GM23338 (cell line): ENCODE results near the gene SHISAL1.

Source experiments
- CREB1 ChIP-seq: fragments of 250-450 bp; sonication (Bioruptor Pico); IDR thresholded peaks from 2 replicates; pipeline ENCODE4 v1.5.0; 2020; ENCODE audit warnings: low read depth, mild to moderate bottlenecking, moderate library complexity
- EZH2 ChIP-seq: fragments of 200-600 bp; sonication (generic); IDR thresholded peaks from one replicate; pipeline ENCODE4 v1.8.0; 2017; ENCODE audit warnings: antibody characterized with exemption, mild to moderate bottlenecking, low read depth; ENCODE audit not compliant: unreplicated experiment
- EZH2phosphoT487 ChIP-seq: fragments of 200-600 bp; sonication (generic); IDR thresholded peaks from one replicate; pipeline ENCODE4 v1.8.1; 2018; ENCODE audit warnings: antibody characterized with exemption; ENCODE audit not compliant: unreplicated experiment
- JUNB ChIP-seq: IDR thresholded peaks from one replicate; pipeline ENCODE4 v1.6.1; 2016; ENCODE audit warnings: antibody characterized with exemption; ENCODE audit not compliant: unreplicated experiment
- NANOG ChIP-seq: IDR thresholded peaks from 2 replicates; pipeline ENCODE4 v1.6.1; 2016; ENCODE audit warnings: antibody characterized with exemption, borderline replicate concordance
- POLR2AphosphoS5 ChIP-seq: IDR thresholded peaks from 2 replicates; pipeline ENCODE4 v1.6.1; 2016; ENCODE audit warnings: antibody characterized with exemption, low read depth
- STAT1 ChIP-seq: IDR thresholded peaks from one replicate; pipeline ENCODE4 v1.6.1; 2016; ENCODE audit warnings: antibody characterized with exemption; ENCODE audit not compliant: unreplicated experiment
- ZNF114 ChIP-seq: fragments of 250-450 bp; sonication (Bioruptor Pico); IDR thresholded peaks from 2 replicates; pipeline ENCODE4 v1.5.0; 2020; ENCODE audit warnings: mild to moderate bottlenecking, moderate library complexity
- ZNF331 ChIP-seq: fragments of 250-450 bp; sonication (Bioruptor Pico); IDR thresholded peaks from 2 replicates; pipeline ENCODE4 v1.5.0; 2020; ENCODE audit warnings: low read depth, mild to moderate bottlenecking, moderate library complexity
- TF ChIP-seq, protein P1 (sequence below): IDR thresholded peaks from one replicate; pipeline ENCODE4 v1.6.1; 2018; ENCODE audit warnings: antibody characterized with exemption; ENCODE audit not compliant: unreplicated experiment
- TF ChIP-seq, protein P2 (sequence below), 2 experiments: fragments of 200-600 bp in 1 of 2; sonication (generic) in 1 of 2; conservative IDR thresholded peaks; 2 replicates each; pipeline versions ENCODE4 v1.5.1 to v1.6.1; 2016 to 2017; ENCODE audit warnings: antibody characterized with exemption in 2 of 2, low read depth in 2 of 2, mild to moderate bottlenecking in 2 of 2, moderate library complexity in 1 of 2
- TF ChIP-seq, protein P3 (sequence below): fragments of 250-450 bp; sonication (Bioruptor Pico); IDR thresholded peaks from 2 replicates; pipeline ENCODE4 v1.5.0; 2020; ENCODE audit warnings: mild to moderate bottlenecking, moderate library complexity
- TF ChIP-seq, protein P4 (sequence below): IDR thresholded peaks from 2 replicates; pipeline ENCODE4 v1.6.1; 2016; ENCODE audit warnings: antibody characterized with exemption

DNA sequence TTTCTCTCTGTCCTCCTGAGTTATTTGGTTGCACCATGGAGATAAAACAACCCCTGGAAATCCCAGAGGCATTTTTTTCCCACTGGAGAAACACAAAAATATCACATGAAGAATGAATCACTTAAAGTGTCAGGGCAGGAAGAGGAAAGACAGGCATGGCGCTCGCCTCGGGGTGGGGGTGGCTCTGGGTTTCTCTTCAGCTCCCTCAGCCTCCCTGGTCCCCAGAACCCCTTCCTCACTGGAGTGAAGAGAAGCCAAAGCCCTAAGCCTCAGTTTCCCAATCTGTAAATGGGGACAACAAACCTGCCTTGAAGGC lies 938 bp downstream of the SHISAL1 start:
- TF ChIP-seq, protein P1, sequence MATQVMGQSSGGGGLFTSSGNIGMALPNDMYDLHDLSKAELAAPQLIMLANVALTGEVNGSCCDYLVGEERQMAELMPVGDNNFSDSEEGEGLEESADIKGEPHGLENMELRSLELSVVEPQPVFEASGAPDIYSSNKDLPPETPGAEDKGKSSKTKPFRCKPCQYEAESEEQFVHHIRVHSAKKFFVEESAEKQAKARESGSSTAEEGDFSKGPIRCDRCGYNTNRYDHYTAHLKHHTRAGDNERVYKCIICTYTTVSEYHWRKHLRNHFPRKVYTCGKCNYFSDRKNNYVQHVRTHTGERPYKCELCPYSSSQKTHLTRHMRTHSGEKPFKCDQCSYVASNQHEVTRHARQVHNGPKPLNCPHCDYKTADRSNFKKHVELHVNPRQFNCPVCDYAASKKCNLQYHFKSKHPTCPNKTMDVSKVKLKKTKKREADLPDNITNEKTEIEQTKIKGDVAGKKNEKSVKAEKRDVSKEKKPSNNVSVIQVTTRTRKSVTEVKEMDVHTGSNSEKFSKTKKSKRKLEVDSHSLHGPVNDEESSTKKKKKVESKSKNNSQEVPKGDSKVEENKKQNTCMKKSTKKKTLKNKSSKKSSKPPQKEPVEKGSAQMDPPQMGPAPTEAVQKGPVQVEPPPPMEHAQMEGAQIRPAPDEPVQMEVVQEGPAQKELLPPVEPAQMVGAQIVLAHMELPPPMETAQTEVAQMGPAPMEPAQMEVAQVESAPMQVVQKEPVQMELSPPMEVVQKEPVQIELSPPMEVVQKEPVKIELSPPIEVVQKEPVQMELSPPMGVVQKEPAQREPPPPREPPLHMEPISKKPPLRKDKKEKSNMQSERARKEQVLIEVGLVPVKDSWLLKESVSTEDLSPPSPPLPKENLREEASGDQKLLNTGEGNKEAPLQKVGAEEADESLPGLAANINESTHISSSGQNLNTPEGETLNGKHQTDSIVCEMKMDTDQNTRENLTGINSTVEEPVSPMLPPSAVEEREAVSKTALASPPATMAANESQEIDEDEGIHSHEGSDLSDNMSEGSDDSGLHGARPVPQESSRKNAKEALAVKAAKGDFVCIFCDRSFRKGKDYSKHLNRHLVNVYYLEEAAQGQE = no peak
- TF ChIP-seq, protein P2, sequence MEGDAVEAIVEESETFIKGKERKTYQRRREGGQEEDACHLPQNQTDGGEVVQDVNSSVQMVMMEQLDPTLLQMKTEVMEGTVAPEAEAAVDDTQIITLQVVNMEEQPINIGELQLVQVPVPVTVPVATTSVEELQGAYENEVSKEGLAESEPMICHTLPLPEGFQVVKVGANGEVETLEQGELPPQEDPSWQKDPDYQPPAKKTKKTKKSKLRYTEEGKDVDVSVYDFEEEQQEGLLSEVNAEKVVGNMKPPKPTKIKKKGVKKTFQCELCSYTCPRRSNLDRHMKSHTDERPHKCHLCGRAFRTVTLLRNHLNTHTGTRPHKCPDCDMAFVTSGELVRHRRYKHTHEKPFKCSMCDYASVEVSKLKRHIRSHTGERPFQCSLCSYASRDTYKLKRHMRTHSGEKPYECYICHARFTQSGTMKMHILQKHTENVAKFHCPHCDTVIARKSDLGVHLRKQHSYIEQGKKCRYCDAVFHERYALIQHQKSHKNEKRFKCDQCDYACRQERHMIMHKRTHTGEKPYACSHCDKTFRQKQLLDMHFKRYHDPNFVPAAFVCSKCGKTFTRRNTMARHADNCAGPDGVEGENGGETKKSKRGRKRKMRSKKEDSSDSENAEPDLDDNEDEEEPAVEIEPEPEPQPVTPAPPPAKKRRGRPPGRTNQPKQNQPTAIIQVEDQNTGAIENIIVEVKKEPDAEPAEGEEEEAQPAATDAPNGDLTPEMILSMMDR (conservative IDR thresholded peaks at IDR 0.05; ENCODE audit: low read depth in 2 of 2) = 0 out of 4 replicates have a peak, but pooled peaks of 1 of the 2 experiments have one; percentile 3
- TF ChIP-seq EZH2phosphoT487 (no peak), POLR2AphosphoS5 (no peak), ZNF114 (no peak), EZH2 (no peak), ZNF331 (no peak), CREB1 (CRISPR knock-in tag) (no peak), STAT1 (no peak), NANOG (no peak), JUNB (no peak)
- TF ChIP-seq, protein P3, sequence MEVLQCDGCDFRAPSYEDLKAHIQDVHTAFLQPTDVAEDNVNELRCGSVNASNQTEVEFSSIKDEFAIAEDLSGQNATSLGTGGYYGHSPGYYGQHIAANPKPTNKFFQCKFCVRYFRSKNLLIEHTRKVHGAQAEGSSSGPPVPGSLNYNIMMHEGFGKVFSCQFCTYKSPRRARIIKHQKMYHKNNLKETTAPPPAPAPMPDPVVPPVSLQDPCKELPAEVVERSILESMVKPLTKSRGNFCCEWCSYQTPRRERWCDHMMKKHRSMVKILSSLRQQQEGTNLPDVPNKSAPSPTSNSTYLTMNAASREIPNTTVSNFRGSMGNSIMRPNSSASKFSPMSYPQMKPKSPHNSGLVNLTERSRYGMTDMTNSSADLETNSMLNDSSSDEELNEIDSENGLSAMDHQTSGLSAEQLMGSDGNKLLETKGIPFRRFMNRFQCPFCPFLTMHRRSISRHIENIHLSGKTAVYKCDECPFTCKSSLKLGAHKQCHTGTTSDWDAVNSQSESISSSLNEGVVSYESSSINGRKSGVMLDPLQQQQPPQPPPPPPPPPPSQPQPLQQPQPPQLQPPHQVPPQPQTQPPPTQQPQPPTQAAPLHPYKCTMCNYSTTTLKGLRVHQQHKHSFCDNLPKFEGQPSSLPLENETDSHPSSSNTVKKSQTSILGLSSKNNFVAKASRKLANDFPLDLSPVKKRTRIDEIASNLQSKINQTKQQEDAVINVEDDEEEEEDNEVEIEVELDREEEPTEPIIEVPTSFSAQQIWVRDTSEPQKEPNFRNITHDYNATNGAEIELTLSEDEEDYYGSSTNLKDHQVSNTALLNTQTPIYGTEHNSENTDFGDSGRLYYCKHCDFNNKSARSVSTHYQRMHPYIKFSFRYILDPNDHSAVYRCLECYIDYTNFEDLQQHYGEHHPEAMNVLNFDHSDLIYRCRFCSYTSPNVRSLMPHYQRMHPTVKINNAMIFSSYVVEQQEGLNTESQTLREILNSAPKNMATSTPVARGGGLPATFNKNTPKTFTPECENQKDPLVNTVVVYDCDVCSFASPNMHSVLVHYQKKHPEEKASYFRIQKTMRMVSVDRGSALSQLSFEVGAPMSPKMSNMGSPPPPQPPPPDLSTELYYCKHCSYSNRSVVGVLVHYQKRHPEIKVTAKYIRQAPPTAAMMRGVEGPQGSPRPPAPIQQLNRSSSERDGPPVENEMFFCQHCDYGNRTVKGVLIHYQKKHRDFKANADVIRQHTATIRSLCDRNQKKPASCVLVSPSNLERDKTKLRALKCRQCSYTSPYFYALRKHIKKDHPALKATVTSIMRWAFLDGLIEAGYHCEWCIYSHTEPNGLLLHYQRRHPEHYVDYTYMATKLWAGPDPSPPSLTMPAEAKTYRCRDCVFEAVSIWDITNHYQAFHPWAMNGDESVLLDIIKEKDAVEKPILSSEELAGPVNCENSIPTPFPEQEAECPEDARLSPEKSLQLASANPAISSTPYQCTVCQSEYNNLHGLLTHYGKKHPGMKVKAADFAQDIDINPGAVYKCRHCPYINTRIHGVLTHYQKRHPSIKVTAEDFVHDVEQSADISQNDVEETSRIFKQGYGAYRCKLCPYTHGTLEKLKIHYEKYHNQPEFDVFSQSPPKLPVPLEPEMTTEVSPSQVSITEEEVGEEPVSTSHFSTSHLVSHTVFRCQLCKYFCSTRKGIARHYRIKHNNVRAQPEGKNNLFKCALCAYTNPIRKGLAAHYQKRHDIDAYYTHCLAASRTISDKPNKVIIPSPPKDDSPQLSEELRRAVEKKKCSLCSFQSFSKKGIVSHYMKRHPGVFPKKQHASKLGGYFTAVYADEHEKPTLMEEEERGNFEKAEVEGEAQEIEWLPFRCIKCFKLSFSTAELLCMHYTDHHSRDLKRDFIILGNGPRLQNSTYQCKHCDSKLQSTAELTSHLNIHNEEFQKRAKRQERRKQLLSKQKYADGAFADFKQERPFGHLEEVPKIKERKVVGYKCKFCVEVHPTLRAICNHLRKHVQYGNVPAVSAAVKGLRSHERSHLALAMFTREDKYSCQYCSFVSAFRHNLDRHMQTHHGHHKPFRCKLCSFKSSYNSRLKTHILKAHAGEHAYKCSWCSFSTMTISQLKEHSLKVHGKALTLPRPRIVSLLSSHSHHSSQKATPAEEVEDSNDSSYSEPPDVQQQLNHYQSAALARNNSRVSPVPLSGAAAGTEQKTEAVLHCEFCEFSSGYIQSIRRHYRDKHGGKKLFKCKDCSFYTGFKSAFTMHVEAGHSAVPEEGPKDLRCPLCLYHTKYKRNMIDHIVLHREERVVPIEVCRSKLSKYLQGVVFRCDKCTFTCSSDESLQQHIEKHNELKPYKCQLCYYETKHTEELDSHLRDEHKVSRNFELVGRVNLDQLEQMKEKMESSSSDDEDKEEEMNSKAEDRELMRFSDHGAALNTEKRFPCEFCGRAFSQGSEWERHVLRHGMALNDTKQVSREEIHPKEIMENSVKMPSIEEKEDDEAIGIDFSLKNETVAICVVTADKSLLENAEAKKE = no peak
- TF ChIP-seq, protein P4, sequence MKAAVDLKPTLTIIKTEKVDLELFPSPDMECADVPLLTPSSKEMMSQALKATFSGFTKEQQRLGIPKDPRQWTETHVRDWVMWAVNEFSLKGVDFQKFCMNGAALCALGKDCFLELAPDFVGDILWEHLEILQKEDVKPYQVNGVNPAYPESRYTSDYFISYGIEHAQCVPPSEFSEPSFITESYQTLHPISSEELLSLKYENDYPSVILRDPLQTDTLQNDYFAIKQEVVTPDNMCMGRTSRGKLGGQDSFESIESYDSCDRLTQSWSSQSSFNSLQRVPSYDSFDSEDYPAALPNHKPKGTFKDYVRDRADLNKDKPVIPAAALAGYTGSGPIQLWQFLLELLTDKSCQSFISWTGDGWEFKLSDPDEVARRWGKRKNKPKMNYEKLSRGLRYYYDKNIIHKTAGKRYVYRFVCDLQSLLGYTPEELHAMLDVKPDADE = no peak
